Tibial nerve (tissue), 4 donors: ENCODE data around the gene KCNMA1.

Experiments
- EP300 ChIP-seq, 2 donors: sonication (generic); formaldehyde crosslinking; IDR thresholded peaks; one replicate each; pipeline ENCODE4 v1.6.1; 2017; ENCODE audit warnings: antibody characterized with exemption in 2 of 2, mild to moderate bottlenecking in 1 of 2
- TF ChIP-seq, protein P1 (sequence below), 5 experiments: fragments of 200-600 bp in 3 of 5; fragments of 450-650 bp in 2 of 5; sonication (generic) in 3 of 5; IDR thresholded peaks; one replicate each; pipeline ENCODE4 v1.5.1; 2016 to 2019; ENCODE audit warnings: antibody characterized with exemption in 5 of 5, mild to moderate bottlenecking in 3 of 5, moderate library complexity in 2 of 5

DNA sequence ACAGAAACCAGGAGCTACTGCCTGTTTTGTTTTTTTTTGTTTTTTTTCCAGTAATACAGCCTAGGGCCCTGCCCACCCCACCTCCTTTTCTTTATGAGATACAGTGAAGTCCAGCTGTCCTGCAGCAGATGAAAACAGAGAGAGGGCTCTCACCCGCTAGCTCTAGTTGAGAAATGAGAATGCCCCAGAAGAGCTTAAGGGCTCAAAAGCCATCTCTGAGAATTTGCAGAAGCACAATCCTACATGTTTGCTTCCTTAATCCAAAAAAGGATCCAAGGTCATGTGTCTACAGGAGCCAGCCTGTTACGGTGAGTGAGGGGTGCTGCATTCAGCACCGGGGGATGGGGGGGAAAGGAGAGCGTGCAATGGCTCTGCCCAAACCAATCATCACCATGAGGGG, 122.7 kb downstream of the KCNMA1 start:
- TF ChIP-seq, protein P1, sequence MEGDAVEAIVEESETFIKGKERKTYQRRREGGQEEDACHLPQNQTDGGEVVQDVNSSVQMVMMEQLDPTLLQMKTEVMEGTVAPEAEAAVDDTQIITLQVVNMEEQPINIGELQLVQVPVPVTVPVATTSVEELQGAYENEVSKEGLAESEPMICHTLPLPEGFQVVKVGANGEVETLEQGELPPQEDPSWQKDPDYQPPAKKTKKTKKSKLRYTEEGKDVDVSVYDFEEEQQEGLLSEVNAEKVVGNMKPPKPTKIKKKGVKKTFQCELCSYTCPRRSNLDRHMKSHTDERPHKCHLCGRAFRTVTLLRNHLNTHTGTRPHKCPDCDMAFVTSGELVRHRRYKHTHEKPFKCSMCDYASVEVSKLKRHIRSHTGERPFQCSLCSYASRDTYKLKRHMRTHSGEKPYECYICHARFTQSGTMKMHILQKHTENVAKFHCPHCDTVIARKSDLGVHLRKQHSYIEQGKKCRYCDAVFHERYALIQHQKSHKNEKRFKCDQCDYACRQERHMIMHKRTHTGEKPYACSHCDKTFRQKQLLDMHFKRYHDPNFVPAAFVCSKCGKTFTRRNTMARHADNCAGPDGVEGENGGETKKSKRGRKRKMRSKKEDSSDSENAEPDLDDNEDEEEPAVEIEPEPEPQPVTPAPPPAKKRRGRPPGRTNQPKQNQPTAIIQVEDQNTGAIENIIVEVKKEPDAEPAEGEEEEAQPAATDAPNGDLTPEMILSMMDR (IDR thresholded peaks at IDR 0.05), result no peak
- TF ChIP-seq EP300 (IDR thresholded peaks at IDR 0.05), result no peak
